ENCODE data around the gene YY1AP1. TPM values are rescaled to one million over a fixed set of nuclear protein-coding genes. Genes with fewer than 3 reads are reported as not detected.

YY1AP1 gene
- total RNA-seq, 1 donor from 2014 or later: 116 TPM

DNA sequence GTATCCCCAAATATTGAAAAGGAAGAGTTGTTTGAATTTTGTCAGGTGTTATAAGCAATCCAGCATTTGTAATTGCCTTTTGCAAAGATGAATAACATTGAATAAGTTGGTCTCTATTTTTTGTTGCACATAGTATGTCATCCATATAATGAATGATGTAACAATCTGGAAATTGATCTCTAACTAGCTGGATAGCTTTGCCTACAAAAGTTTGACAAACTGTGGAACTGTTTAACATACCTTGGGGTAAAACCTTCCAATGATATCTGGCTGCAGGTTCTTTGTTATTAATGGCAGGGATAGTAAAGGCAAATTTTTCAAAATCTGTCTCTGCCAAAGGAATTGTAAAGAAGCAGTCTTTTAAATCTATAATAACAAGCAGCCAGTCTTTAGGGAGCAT lies 8.0 kb upstream of the YY1AP1 start:
- no peak for DNase-seq (ENCODE audit: extremely low spot score in 2 of 2)
- no peaks in the 10 kb centered on the region for H3K9me3 ChIP-seq
- peaks cover 19% of the 10 kb centered on the region for H3K4me1 ChIP-seq
- H3K27ac ChIP-seq: no peak overlapping the region
- H3K27me3 ChIP-seq: no peaks in the 10 kb centered on the region
- no peak for TF ChIP-seq POLR2A (IDR thresholded peaks at IDR 0.05)
- TF ChIP-seq, protein P1, sequence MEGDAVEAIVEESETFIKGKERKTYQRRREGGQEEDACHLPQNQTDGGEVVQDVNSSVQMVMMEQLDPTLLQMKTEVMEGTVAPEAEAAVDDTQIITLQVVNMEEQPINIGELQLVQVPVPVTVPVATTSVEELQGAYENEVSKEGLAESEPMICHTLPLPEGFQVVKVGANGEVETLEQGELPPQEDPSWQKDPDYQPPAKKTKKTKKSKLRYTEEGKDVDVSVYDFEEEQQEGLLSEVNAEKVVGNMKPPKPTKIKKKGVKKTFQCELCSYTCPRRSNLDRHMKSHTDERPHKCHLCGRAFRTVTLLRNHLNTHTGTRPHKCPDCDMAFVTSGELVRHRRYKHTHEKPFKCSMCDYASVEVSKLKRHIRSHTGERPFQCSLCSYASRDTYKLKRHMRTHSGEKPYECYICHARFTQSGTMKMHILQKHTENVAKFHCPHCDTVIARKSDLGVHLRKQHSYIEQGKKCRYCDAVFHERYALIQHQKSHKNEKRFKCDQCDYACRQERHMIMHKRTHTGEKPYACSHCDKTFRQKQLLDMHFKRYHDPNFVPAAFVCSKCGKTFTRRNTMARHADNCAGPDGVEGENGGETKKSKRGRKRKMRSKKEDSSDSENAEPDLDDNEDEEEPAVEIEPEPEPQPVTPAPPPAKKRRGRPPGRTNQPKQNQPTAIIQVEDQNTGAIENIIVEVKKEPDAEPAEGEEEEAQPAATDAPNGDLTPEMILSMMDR (IDR thresholded peaks at IDR 0.05): no peak
- no peak for TF ChIP-seq POLR2AphosphoS5 (IDR thresholded peaks at IDR 0.05; ENCODE audit: insufficient read depth in 1 of 2, low read depth in 1 of 2)
- peaks cover 0 to 5% of the 10 kb centered on the region in 2 donors for H3K36me3 ChIP-seq
- H3K4me3 ChIP-seq: no peak overlapping the region
- intact Hi-C loops (cut with DNase I): no loop called here

DNA sequence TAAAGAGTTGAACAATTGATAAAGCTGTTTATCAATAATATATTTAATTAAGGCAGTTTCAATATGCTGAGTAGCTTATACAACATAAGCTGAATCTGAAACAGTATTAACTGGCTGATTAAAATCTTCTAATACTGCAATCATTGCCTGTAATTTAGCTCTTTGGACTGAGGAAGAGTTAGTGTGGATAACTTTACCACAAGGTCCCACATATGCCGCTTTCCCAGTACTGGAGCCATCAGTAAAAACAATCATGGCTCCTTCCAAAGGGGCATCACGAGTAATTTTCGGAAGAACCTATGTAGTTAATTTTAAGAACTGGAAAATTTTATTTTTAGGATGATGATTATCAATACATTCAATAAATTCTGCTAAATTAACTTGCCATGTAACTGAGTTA lies 7.0 kb upstream of the YY1AP1 start:
- intact Hi-C loops (cut with DNase I): no loop called here
- H3K4me3 ChIP-seq: no peak overlapping the region
- H3K27ac ChIP-seq: no peak overlapping the region
- peaks cover 24% of the 10 kb centered on the region for H3K4me1 ChIP-seq
- H3K27me3 ChIP-seq: no peaks in the 10 kb centered on the region
- DNase-seq (ENCODE audit: extremely low spot score in 2 of 2): no peak
- peaks cover 0 to 10% of the 10 kb centered on the region in 2 donors for H3K36me3 ChIP-seq
- TF ChIP-seq POLR2AphosphoS5 (IDR thresholded peaks at IDR 0.05; ENCODE audit: insufficient read depth in 1 of 2, low read depth in 1 of 2): no peak
- TF ChIP-seq, protein P1 (IDR thresholded peaks at IDR 0.05): no peak
- no peak for TF ChIP-seq POLR2A (IDR thresholded peaks at IDR 0.05)
- no peaks in the 10 kb centered on the region for H3K9me3 ChIP-seq

DNA sequence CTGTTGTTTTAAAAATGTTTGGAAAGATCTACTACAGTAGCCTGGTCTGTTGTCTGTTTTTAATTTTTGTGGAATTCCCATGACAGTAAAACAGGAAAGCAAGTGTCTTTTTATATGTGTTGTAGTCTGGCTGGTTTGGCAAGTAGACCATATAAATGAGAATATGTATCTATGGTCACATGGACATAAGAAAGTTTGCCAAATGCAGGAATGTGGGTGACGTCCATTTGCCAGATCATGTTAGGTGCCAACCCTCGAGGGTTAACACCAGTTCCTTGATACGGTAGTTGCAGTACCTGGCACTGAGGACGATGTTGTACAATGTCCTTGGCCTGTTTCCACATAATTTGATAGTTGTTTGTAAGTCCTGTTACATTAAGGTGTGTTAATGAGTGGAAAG lies 6.5 kb upstream of the YY1AP1 start:
- no peak for DNase-seq (ENCODE audit: extremely low spot score in 2 of 2)
- Histone ChIP-seq H3K36me3 (peaks cover 0 to 10% of the 10 kb centered on the region in 2 donors), H3K9me3 (no peaks in the 10 kb centered on the region), H3K27ac (no peak overlapping the region), H3K27me3 (no peaks in the 10 kb centered on the region), H3K4me1 (peaks cover 30% of the 10 kb centered on the region), H3K4me3 (no peak overlapping the region)
- intact Hi-C loops (cut with DNase I): no loop called here
- TF ChIP-seq, protein P1 (IDR thresholded peaks at IDR 0.05): no peak
- TF ChIP-seq POLR2A (IDR thresholded peaks at IDR 0.05) (no peak), POLR2AphosphoS5 (IDR thresholded peaks at IDR 0.05; ENCODE audit: insufficient read depth in 1 of 2, low read depth in 1 of 2) (no peak)

DNA sequence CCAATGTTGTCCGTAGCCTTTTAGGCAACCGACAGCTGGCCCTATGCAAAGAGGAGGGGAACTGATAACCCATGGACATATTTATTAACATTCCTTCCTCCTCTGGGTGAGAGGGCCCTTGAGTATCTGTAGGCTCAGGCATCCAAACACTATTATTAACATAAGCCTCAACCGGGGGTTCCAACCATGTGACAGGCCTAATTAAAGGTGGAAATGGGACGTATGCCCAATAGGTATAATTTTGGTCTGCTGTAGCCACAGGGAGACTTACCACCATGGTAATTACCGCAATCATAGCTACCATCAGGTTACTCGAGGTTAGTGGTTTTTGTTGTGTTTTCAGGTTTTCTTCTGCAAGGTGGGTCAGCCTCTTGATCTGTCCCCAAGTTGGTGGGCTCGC lies 5.6 kb upstream of the YY1AP1 start:
- Histone ChIP-seq H3K27ac (no peak overlapping the region), H3K36me3 (peaks cover 0 to 10% of the 10 kb centered on the region in 2 donors), H3K9me3 (no peaks in the 10 kb centered on the region), H3K27me3 (no peaks in the 10 kb centered on the region), H3K4me1 (peaks cover 38% of the 10 kb centered on the region), H3K4me3 (no peak overlapping the region)
- intact Hi-C loops (cut with DNase I): no loop called here
- DNase-seq (ENCODE audit: extremely low spot score in 2 of 2): no peak
- no peak for TF ChIP-seq POLR2A (IDR thresholded peaks at IDR 0.05)
- TF ChIP-seq POLR2AphosphoS5 (IDR thresholded peaks at IDR 0.05; ENCODE audit: insufficient read depth in 1 of 2, low read depth in 1 of 2): no peak
- TF ChIP-seq, protein P1 (IDR thresholded peaks at IDR 0.05): no peak

DNA sequence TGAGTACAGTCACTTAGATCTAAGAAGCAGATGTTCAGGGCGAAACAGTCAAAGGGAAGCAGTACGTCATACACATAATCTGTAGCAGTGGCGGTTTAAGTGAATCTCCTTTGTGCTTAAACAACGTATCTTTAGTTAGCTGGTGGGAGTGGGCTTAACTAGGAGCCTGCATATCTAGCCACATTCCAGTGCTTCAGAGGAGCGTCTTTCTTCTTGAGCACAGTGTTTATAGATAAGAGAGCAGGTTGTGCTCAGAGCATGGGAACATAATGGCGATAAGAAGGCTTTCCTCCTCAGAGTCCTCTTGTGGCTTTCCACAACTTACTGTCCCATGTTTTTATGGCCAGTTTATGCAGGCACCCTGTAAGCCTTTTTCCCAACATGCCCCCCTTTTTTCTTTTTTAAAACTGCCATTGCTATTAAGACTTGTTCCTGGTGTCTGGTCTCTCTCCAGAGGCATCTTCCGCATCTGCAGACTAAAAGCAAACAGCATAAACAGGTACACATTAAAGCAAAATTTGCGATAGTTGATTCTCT lies 3.5 kb upstream of the YY1AP1 start:
- H3K27me3 ChIP-seq: no peaks in the 10 kb centered on the region
- H3K36me3 ChIP-seq: peaks cover 0 to 10% of the 10 kb centered on the region in 2 donors
- no peaks in the 10 kb centered on the region for H3K9me3 ChIP-seq
- TF ChIP-seq, protein P1 (IDR thresholded peaks at IDR 0.05): no peak
- DNase-seq (ENCODE audit: extremely low spot score in 2 of 2): no peak
- no peak overlapping the region for H3K4me3 ChIP-seq
- intact Hi-C loops (cut with DNase I): no loop called here
- no peak overlapping the region for H3K27ac ChIP-seq
- H3K4me1 ChIP-seq: peaks cover 38% of the 10 kb centered on the region

All from vagina (tissue), 2 donors.